Mesothelial cell of epicardium (in vitro differentiated cells): ENCODE data around the gene SMARCC1. TPM values are rescaled to one million over a fixed set of nuclear protein-coding genes. Genes with fewer than 3 reads are reported as not detected.

ENCODE experiments used
- DNase-seq, 2 experiments: peaks; one replicate each; pipeline ENCODE4 v3.0.0; 2021; ENCODE audit warnings: low spot score in 2 of 2; ENCODE audit not compliant: unreplicated experiment in 2 of 2
- H3K27ac Mint-ChIP-seq: 2 replicates; pipeline ENCODE4 v1.8.0; 2021; ENCODE audit warnings: mixed read lengths
- H3K27me3 Mint-ChIP-seq: 2 replicates; pipeline ENCODE4 v1.8.0; 2021; ENCODE audit warnings: low read depth, mixed read lengths
- H3K36me3 Mint-ChIP-seq: 2 replicates; pipeline ENCODE4 v1.8.0; 2021; ENCODE audit warnings: mixed read lengths
- H3K4me1 Mint-ChIP-seq: 2 replicates; pipeline ENCODE4 v1.8.0; 2021; ENCODE audit warnings: mixed read lengths
- H3K4me3 Mint-ChIP-seq: 2 replicates; pipeline ENCODE4 v1.8.0; 2021; ENCODE audit warnings: mild to moderate bottlenecking, moderate library complexity, mixed read lengths
- H3K9me3 Mint-ChIP-seq: 2 replicates; pipeline ENCODE4 v1.8.0; 2021; ENCODE audit warnings: mixed read lengths
- total RNA-seq: library from RNA; stranded (reverse); gene quantifications from 3 replicates; pipeline ENCODE4 v1.2.1, GENCODE V29; 2021
- TF ChIP-seq, protein P1 (sequence below): fragments of 200-600 bp; sonication (generic); IDR thresholded peaks from one replicate; pipeline ENCODE4 v1.5.0; 2021; ENCODE audit warnings: antibody characterized with exemption; ENCODE audit not compliant: unreplicated experiment

Gene SMARCC1
- total RNA-seq, 1 donor from 2014 or later, result 215 TPM

GRCh38 chr3:47571391-47572175, 210.1 kb downstream of the SMARCC1 start:
- Mint-ChIP-seq H3K27ac (no peak overlapping the region), H3K9me3 (no peaks in the 10 kb centered on the region), H3K4me1 (peaks cover 3% of the 10 kb centered on the region), H3K36me3 (no peaks in the 10 kb centered on the region), H3K4me3 (no peak overlapping the region), H3K27me3 (peaks cover 50% of the 10 kb centered on the region)
- TF ChIP-seq, protein P1, sequence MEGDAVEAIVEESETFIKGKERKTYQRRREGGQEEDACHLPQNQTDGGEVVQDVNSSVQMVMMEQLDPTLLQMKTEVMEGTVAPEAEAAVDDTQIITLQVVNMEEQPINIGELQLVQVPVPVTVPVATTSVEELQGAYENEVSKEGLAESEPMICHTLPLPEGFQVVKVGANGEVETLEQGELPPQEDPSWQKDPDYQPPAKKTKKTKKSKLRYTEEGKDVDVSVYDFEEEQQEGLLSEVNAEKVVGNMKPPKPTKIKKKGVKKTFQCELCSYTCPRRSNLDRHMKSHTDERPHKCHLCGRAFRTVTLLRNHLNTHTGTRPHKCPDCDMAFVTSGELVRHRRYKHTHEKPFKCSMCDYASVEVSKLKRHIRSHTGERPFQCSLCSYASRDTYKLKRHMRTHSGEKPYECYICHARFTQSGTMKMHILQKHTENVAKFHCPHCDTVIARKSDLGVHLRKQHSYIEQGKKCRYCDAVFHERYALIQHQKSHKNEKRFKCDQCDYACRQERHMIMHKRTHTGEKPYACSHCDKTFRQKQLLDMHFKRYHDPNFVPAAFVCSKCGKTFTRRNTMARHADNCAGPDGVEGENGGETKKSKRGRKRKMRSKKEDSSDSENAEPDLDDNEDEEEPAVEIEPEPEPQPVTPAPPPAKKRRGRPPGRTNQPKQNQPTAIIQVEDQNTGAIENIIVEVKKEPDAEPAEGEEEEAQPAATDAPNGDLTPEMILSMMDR, result no peak
- no peak for DNase-seq

GRCh38 chr3:47568901-47569300, 212.8 kb downstream of the SMARCC1 start:
- TF ChIP-seq, protein P1, result no peak
- H3K27me3 Mint-ChIP-seq, result peaks cover 36% of the 10 kb centered on the region
- H3K9me3 Mint-ChIP-seq, result no peaks in the 10 kb centered on the region
- H3K36me3 Mint-ChIP-seq, result no peaks in the 10 kb centered on the region
- H3K4me1 Mint-ChIP-seq, result peaks cover 1% of the 10 kb centered on the region
- no peak for DNase-seq
- no peak overlapping the region for H3K4me3 Mint-ChIP-seq
- H3K27ac Mint-ChIP-seq, result no peak overlapping the region

GRCh38 chr3:47567149-47567548, 214.5 kb downstream of the SMARCC1 start:
- TF ChIP-seq, protein P1, result no peak
- Mint-ChIP-seq H3K4me1 (no peaks in the 10 kb centered on the region), H3K36me3 (no peaks in the 10 kb centered on the region), H3K4me3 (no peak overlapping the region), H3K9me3 (no peaks in the 10 kb centered on the region), H3K27me3 (peaks cover 19% of the 10 kb centered on the region), H3K27ac (no peak overlapping the region)
- no peak for DNase-seq

- TF ChIP-seq, protein P1, result no peak
- Mint-ChIP-seq H3K4me3 (no peak overlapping the region), H3K4me1 (no peaks in the 10 kb centered on the region), H3K27me3 (peaks cover 15% of the 10 kb centered on the region), H3K27ac (no peak overlapping the region), H3K36me3 (no peaks in the 10 kb centered on the region), H3K9me3 (no peaks in the 10 kb centered on the region)
- DNase-seq, result no peak
Observed at GRCh38 chr3:47566667-47567066, 215.0 kb downstream of the SMARCC1 start.

DNA sequence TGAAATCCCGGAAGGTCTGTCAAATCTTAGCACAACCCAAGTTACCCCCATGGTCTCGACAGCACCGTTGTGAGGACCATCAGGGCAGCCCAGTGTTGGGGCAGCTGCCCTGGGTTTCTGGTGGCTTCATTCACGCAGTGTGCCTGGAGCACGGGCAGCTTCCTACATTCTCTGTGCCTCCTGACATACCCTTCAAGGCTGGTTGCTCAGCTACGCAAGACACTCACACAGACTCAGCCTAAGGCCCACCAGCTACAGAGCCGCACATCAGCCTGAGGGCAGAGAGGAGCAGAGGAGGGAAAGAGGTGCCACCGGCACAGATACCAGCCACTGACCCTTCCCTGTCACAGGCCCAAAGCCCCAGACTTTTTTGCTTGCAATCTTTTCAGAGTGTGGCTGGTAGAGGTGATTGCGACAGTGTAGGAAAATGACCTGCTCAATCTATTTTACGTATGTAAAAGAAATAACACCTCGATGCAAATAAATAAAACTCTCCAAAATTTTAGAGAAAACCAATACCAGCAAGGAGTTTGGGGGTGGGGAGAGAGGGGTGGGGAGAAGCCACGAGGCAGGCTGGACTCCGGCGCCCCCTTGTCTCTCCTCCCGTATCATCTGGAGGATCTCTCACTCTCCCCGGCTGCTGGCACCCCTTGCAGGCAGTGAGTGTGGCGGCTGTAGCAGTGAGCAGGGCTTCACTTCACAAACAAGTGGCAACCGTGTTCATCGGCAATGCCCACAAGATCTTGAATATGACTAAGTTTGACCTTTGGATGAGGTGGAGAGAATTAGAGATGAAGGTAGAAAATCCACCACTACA, 215.8 kb downstream of the SMARCC1 start:
- no peaks in the 10 kb centered on the region for H3K9me3 Mint-ChIP-seq
- H3K27me3 Mint-ChIP-seq, result peaks cover 10% of the 10 kb centered on the region
- no peak overlapping the region for H3K4me3 Mint-ChIP-seq
- no peaks in the 10 kb centered on the region for H3K4me1 Mint-ChIP-seq
- no peaks in the 10 kb centered on the region for H3K36me3 Mint-ChIP-seq
- DNase-seq, result no peak
- TF ChIP-seq, protein P1, result no peak
- H3K27ac Mint-ChIP-seq, result no peak overlapping the region
